AG04449 (cell line): ENCODE results near the gene GRID2.

Experiments
- CTCF ChIA-PET: fragments of 350-600 bp; formaldehyde crosslinking; extraction: SDS; loops from one replicate; lab custom pipeline; 2021; ENCODE audit warnings: antibody characterized with exemption; lab: Yijun Ruan, JAX
- POLR2A ChIA-PET: fragments of 400-600, 350-600 bp; formaldehyde crosslinking; extraction: SDS; loops from one replicate; lab custom pipeline; 2020; ENCODE audit warnings: antibody characterized with exemption, inconsistent platforms; lab: Yijun Ruan, JAX
- DNase-seq: peaks from one replicate; pipeline ENCODE4 v3.0.0-alpha.2; 2010; ENCODE audit warnings: low read depth, low spot score
- H3K4me3 ChIP-seq: 2 replicates; pipeline ENCODE4 v1.5.1; 2011; ENCODE audit warnings: low read depth, mild to moderate bottlenecking, control low read depth, low read length
- TF ChIP-seq, protein P1 (sequence below): IDR thresholded peaks from one replicate; pipeline ENCODE4 v1.5.1; 2011; ENCODE audit warnings: mild to moderate bottlenecking, moderate library complexity, low read length, control low read depth, inconsistent platforms; ENCODE audit not compliant: insufficient read depth; ENCODE audit errors: missing control alignments

Gene GRID2

DNA sequence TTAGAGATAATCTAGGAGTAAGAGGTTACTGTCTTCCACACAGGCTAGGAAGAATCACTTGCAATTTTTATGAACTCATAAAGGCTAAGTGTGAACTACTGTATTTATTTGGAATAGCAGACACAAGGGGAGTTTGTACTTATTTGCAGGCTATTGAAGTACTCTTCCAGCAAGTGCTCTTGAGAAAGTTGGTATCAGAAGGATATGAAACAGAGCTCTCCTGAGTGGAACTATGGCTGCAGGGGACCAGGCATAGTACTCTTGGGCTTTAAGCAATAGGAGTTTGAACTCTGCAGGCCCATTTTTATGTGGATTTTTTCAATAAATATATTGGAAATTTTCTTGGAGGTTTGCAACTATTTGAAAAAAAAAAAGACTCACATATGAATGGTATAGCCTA is 768.5 kb downstream of the GRID2 start:
- ChIA-PET CTCF (no interaction called here), POLR2A (no interaction called here)
- TF ChIP-seq, protein P1, sequence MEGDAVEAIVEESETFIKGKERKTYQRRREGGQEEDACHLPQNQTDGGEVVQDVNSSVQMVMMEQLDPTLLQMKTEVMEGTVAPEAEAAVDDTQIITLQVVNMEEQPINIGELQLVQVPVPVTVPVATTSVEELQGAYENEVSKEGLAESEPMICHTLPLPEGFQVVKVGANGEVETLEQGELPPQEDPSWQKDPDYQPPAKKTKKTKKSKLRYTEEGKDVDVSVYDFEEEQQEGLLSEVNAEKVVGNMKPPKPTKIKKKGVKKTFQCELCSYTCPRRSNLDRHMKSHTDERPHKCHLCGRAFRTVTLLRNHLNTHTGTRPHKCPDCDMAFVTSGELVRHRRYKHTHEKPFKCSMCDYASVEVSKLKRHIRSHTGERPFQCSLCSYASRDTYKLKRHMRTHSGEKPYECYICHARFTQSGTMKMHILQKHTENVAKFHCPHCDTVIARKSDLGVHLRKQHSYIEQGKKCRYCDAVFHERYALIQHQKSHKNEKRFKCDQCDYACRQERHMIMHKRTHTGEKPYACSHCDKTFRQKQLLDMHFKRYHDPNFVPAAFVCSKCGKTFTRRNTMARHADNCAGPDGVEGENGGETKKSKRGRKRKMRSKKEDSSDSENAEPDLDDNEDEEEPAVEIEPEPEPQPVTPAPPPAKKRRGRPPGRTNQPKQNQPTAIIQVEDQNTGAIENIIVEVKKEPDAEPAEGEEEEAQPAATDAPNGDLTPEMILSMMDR, result no peak
- no peak overlapping the region for H3K4me3 ChIP-seq
- DNase-seq, result no peak

DNA sequence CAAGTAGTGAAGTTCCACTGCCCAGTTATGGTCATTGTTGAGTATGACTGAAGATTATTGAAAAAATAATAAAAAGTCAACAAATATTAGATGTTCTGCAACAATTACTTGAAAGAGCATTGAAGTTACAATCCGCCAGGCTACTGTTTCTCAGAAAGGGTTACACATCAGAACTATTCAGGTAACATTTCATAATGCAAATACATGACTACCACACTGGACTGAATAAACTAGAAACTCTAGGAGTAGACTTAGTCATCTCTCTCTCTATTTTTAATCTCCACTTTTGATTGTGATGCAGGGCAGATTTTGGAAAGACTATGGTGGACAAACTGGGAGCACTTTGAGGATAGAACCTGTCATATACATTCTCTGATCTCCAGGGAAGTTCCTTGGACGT is 776.5 kb downstream of the GRID2 start:
- CTCF ChIA-PET, result no interaction called here
- H3K4me3 ChIP-seq, result no peak overlapping the region
- TF ChIP-seq, protein P1, result no peak
- POLR2A ChIA-PET, result no interaction called here
- no peak for DNase-seq

DNA sequence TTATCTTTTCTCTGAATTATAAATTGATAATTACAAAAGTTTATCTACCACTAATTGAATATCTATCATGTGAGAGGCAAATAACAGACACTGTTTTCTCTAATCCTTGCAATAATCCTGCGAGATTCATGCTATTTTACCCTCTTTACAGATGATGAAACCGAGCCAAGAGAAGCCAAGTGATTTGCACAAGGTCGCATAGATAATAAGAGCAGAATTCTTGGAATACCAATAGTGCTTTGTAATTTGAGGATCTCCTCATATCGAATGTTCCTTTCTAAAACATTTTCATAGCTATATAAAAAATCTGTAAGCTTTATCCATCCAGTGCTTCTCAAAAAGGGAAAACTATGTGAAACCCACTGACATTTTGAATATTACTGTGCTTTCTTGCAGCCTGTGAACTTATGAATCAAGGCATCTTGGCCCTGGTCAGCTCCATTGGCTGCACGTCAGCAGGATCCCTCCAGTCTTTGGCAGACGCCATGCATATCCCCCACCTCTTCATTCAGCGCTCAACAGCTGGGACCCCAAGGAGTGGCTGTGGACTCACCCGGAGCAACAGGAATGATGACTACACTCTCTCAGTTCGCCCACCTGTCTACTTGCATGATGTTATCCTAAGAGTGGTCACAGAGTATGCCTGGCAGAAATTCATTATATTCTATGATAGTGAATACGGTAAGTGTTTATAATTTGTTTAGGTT is 781.0 kb downstream of the GRID2 start:
- TF ChIP-seq, protein P1, result no peak
- ChIA-PET POLR2A (no interaction called here), CTCF (no interaction called here)
- DNase-seq, result no peak
- H3K4me3 ChIP-seq, result no peak overlapping the region

DNA sequence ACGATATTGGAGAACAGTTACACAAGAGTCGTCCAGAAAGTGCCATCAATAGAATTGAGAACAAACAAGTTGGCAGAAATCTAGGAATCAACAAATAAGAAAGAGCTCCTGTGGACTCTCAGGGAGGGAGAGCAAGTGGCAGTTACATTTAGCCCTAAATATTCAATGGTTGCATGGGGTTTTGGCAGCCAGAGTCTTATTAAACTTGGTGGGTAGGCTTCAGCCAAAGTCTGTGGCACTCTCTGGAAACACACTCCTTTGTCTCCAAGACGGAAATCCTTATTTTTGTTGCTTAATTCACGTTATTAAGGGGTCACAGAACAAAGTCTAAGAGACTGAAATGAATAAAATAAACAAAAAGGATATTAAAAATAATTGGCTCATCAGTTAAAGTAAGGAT is 782.6 kb downstream of the GRID2 start:
- TF ChIP-seq, protein P1, result no peak
- ChIA-PET CTCF (no interaction called here), POLR2A (no interaction called here)
- DNase-seq, result no peak
- H3K4me3 ChIP-seq, result no peak overlapping the region

- ChIA-PET POLR2A (no interaction called here), CTCF (no interaction called here)
- TF ChIP-seq, protein P1, result no peak
- no peak for DNase-seq
- H3K4me3 ChIP-seq, result no peak overlapping the region
These were observed 789.0 kb downstream of the GRID2 start for GRCh38 chr4:93092765-93093164.

- H3K4me3 ChIP-seq, result no peak overlapping the region
- POLR2A ChIA-PET, result no interaction called here
- DNase-seq, result no peak
- TF ChIP-seq, protein P1, result no peak
- CTCF ChIA-PET, result no interaction called here
These were observed 799.3 kb downstream of the GRID2 start for GRCh38 chr4:93103042-93103441.
